ENCODE data around the gene COL6A2. TPM values are rescaled to one million over a fixed set of nuclear protein-coding genes. Genes with fewer than 3 reads are reported as not detected.
"Not testable (repeated sequence)": the region's sequence is repeated elsewhere in the genome, so short reads cannot be mapped to it uniquely, and the experiment has no call there.

Gene COL6A2
- total RNA-seq, 2 donors from 2014 or later: 11.9 to 14.2 TPM

DNA sequence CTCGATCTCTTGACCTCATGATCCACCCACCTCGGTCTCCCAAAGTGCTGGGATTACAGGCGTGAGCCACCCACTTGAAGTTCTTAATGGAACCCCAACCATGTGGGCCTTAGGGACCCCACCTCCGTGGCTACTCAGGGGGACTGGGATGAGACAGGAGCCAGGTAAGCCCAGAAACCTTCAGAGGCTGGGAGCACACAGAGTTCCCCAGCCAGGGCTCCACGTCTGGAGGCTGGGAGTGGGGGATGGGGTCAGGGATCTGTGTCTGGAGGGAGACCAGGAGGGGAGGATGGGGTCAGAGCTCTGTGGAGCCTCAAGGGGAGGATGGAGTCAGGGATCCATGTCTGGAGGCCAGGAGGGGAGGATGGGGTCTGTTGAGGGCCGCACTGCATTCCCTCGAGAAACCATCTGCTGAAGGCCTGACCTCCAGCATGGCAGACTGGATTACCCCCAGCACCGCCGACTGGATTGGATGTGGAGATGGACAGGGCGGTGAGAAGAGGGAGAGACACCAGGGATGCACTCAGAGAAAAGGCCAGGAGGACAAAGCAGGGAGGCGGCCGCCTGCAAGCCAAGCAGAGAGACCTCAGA is 59.6 kb downstream of the COL6A2 start:
- ATAC-seq (no peak), DNase-seq (ENCODE audit: low spot score in 2 of 2) (no peak)
- Mint-ChIP-seq H3K36me3 (no peaks in the 10 kb centered on the region), H3K9me3 (no peaks in the 10 kb centered on the region), H3K27ac (peak overlapping the region in 1 of 2 donors; percentile 72)

- DNase-seq (ENCODE audit: low spot score in 2 of 2): no peak
- no peak for ATAC-seq
- H3K27ac Mint-ChIP-seq: no peak overlapping the region
- H3K9me3 Mint-ChIP-seq: no peaks in the 10 kb centered on the region
- no peaks in the 10 kb centered on the region for H3K36me3 Mint-ChIP-seq
Measured at GRCh38 chr21:46157987-46158451, 60.1 kb downstream of the COL6A2 start.

DNA sequence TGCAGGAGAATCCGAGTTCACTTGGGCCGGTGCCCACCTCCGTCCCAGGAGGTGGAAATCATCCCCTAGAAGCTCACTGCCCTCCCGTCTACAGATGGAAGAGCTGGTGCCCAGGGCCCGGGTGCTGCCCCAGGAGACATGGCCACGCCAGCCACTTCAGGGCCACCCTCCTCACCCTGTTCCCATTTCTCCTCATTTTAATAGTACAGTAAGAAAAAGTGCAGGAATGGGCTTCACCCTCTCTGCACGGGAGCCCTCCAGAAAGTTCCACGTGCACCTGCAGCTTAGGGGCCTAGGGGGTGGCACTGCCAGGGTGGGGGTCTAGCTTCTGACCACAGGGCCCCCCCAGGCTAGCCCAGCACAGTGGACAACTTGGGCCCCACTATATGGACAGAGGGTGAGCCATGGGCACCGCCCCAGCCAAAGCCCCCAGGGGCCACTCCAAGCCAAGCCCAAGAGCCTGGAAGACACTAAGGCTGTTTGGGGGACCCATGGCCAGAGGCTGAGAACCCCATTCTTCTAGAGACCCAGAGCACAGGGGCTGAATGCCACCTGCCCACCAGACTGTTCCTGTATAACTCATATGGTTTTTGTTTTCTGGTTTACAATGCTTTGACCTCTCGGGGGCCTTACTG is 60.9 kb downstream of the COL6A2 start:
- H3K27ac Mint-ChIP-seq: no peak overlapping the region
- no peak for ATAC-seq

GRCh38 chr21:46159390-46159789 is 61.5 kb downstream of the COL6A2 start:
- Mint-ChIP-seq H3K9me3 (no peaks in the 10 kb centered on the region), H3K27ac (no peak overlapping the region), H3K36me3 (no peaks in the 10 kb centered on the region)
- no peak for DNase-seq (ENCODE audit: low spot score in 2 of 2)
- ATAC-seq: no peak

More for the DNA sequence above, 60.9 kb downstream of the COL6A2 start:
- no peaks in the 10 kb centered on the region for H3K9me3 Mint-ChIP-seq
- no peak for DNase-seq (ENCODE audit: low spot score in 2 of 2)
- no peaks in the 10 kb centered on the region for H3K36me3 Mint-ChIP-seq

DNA sequence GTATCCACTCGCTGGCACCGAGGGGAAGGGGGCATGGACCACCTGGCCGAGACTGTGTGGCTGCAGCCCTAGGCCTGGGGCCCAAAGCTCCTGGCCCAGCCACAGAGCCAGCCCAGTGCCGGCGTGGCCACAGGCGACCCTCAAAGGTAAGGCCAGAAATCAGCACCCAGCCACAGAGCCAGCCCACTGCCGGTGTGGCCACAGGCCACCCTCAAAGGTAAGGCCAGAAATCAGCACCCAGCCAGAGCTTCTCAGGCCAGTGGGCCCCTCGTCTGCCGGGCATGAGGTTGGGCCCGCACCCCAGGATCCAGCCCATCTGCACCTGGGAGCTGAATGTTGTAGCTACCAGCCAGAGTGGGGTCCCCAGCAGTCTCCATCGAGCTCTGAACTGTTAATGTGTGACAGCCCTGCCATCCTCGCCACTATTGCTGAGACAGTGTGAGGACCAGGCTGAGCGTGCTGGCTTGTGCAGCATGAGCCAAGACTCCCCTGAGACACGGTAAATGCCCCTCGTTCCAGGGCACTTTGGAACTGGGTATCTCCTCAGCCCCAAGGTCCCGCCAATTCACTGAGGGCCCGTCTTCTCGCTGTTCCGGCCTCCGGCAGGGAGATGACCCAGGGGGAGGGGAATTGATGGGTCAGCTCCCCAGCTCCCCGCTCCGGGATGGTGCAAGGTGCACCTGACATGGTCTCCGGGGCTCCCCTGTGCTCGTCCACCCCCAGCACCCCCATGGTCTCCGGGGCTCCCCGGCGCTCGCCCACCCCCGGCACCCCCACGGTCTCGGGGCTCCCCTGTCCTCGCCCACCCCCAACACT is 62.1 kb downstream of the COL6A2 start:
- H3K9me3 Mint-ChIP-seq: no peaks in the 10 kb centered on the region
- no peaks in the 10 kb centered on the region for H3K36me3 Mint-ChIP-seq
- DNase-seq (ENCODE audit: low spot score in 2 of 2) (no peak), ATAC-seq (peak in 1 of 2 donors; percentile 46)
- peak overlapping the region in 1 of 2 donors; percentile 9 for H3K27ac Mint-ChIP-seq

- DNase-seq (ENCODE audit: low spot score in 2 of 2): no peak
- Mint-ChIP-seq H3K27ac (no peak overlapping the region), H3K36me3 (no peaks in the 10 kb centered on the region), H3K9me3 (no peaks in the 10 kb centered on the region)
- ATAC-seq: no peak
Measured at GRCh38 chr21:46160657-46160906, 62.7 kb downstream of the COL6A2 start.

DNA sequence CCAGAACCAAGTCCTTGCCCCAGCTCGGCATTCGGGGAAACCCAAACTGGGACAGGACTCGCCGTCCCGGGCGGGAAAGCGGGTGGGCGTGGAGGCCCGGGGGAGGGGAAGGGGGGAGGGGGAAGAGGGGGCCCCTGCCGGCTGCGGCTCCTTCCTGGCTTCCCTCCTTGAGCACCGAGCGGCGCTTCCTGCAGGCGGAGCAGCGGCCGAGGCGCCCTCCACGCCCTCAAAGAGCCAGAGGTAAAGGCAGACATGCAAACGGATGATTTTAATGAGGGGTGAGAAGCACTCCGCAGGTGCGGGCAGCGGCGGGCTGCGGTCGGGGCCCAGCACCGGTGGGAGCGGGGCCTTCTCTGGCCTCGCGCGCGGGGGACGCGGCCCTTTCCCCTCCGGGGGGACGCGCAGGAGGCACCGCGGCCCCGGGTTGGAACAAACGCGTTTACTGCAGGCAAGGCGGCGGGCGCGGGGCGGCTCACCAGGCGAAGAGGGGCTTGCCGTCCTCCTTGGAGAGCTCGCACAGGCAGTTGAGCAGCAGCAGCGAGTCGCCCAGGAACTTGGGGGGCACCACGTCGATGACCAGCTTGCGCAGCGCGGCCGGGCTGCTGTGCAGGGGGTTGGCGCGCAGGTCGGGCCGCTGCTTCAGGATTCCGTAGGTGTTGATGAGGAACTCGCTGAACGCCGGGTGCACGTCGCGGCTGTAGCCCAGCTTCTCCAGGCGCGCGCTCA is 63.2 kb downstream of the COL6A2 start:
- Mint-ChIP-seq H3K9me3 (no peaks in the 10 kb centered on the region), H3K36me3 (no peaks in the 10 kb centered on the region), H3K27ac (no peak overlapping the region)
- ATAC-seq: peak in 1 of 2 donors; percentile 65
- no peak for DNase-seq (ENCODE audit: low spot score in 2 of 2)

DNA sequence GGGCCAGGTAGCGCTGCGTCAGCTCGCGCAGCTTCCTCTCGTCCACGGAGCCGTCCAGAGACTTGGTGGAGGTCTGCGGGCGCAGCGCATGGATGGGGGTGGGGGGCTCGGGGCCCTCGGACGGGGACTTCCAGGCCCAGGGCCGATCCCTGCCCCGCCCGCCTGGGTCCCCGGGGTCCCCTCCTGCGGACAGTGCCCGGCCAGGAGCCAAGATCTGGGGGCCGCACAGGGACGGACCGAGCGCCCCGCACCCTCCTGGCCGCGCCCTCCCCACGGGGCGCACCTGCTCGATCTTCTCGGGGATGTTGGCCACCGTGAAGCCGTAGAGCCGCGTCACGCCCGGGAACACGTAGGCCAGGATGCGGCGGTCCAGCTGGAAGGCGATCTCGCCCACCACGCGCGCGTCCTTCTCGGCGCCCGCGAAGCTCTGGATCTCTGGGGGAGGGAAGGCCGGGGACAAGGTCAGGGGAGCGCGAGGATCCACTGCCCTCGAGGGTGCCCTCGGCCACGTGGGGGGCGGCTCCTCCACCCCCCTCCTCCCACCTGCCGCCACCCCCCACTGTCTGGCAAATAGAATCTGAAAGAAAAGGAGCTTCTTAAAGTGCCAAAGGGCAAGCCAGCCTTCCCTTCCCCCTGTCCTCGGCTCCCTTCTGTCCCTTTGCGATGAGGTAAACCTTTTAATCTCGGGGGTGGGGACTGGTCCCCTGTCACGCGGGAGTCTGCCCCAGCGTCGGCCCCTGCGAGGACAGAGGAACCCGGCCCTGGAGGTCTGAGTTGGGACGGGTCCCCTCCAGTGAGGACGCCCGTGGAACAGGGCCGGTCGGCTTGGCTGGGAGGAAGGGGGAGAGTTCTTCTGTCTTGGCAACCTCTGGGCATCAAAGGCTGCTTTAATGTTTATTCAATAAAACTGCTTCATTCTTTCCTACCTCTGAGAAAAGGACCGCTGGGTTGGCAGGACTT is 64.0 kb downstream of the COL6A2 start:
- no peaks in the 10 kb centered on the region for H3K9me3 Mint-ChIP-seq
- DNase-seq (ENCODE audit: low spot score in 2 of 2) (no peak), ATAC-seq (peak in 1 of 2 donors; percentile 18)
- H3K27ac Mint-ChIP-seq: no peak overlapping the region
- H3K36me3 Mint-ChIP-seq: no peaks in the 10 kb centered on the region

DNA sequence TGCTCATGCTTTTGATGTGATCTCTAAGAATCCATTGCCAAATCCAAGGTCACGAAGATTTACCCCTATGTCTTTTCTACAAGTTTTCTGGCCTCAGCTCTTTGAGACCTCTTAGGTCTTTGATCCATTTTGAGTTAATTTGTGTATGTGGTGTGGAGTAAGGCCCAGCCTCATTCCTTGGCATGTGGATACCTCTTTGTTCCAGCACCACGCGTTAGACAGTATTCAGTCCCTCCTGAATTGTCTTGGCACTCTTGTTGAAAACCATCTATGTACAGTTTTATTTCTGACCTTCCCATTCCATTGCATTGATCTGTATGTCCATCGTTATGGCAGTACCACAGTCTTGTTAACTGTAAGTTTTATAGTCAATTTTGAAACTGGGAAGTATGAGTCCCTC is 65.5 kb downstream of the COL6A2 start:
- ATAC-seq (no peak), DNase-seq (ENCODE audit: low spot score in 2 of 2) (no peak)
- H3K9me3 Mint-ChIP-seq: no peaks in the 10 kb centered on the region
- peak overlapping the region in 1 of 2 donors; percentile 38 for H3K27ac Mint-ChIP-seq
- H3K36me3 Mint-ChIP-seq: no peaks in the 10 kb centered on the region

DNA sequence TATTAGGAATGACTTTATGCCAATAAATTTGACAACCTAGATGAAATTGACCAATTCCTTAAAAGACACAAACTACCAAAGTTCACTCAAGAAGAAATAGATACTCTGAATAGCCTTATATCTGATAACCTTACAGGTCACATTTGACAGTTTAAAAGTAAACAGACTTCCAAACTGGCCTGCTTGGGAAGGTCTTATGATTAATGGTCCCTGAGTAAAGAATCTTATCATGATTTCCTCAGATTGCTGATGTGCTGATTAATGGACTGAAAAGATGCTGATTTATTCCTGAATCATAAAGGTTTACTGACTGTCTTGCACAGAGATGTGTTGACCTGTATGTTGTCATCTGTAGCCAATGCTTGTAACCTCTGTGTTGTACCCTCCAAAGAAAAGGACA is 67.2 kb downstream of the COL6A2 start:
- DNase-seq (ENCODE audit: low spot score in 2 of 2): no peak
- Mint-ChIP-seq H3K27ac (no peak overlapping the region), H3K36me3 (no peaks in the 10 kb centered on the region), H3K9me3 (no peaks in the 10 kb centered on the region)
- no peak for ATAC-seq

GRCh38 chr21:46168238-46168637 is 70.3 kb downstream of the COL6A2 start:
- DNase-seq (ENCODE audit: low spot score in 2 of 2) (no peak), ATAC-seq (no peak)
- H3K36me3 Mint-ChIP-seq: peaks cover 0 to under 1% of the 10 kb centered on the region in 2 donors
- no peak overlapping the region for H3K27ac Mint-ChIP-seq
- H3K9me3 Mint-ChIP-seq: no peaks in the 10 kb centered on the region

DNA sequence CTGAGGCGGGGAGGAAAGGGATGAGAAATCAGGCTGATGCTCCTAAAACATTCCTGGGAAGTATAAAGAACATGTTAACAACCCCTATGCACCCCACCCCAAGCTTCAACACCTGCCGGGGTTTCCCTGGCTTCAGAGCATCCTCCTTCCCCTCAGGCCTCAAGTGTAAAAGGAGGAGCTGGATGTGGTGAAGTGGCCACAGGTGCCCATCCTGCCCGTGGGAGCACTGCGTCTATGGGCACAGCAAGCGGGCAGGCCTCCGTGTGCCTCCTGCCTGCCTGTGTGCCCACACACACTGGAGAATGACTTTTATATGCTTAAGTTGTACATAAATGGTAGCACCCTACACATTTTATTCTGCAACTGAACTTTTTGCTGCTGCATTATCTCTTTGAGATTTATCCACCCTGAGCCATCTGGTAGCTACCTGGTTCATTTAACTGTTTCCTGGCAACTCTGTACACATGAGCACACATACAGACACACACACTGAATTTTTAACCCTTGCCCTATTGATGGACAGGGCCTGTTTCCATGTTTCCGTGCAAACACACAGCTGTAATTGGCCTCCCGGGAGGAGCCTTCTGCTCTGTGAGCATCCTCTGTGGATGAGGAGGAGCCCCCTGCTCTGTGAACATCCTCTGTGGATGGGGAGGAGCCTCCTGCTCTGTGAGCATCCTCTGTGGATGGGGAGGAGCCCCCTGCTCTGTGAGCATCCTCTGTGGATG is 70.9 kb downstream of the COL6A2 start:
- ATAC-seq: no peak
- no peak overlapping the region for H3K27ac Mint-ChIP-seq

GRCh38 chr21:46170436-46171193 is 72.7 kb downstream of the COL6A2 start:
- Mint-ChIP-seq H3K27ac (peak overlapping the region; percentile 9 to 53), H3K36me3 (peaks cover 17 to 20% of the 10 kb centered on the region in 2 donors), H3K9me3 (peaks cover 0 to 14% of the 10 kb centered on the region in 2 donors)
- DNase-seq (ENCODE audit: low spot score in 2 of 2); ATAC-seq: not testable (repeated sequence)

More for the DNA sequence above, 70.9 kb downstream of the COL6A2 start:
- Mint-ChIP-seq H3K36me3 (peaks cover 5 to 6% of the 10 kb centered on the region in 2 donors), H3K9me3 (peaks cover 0 to 5% of the 10 kb centered on the region in 2 donors)
- DNase-seq (ENCODE audit: low spot score in 2 of 2): no peak

DNA sequence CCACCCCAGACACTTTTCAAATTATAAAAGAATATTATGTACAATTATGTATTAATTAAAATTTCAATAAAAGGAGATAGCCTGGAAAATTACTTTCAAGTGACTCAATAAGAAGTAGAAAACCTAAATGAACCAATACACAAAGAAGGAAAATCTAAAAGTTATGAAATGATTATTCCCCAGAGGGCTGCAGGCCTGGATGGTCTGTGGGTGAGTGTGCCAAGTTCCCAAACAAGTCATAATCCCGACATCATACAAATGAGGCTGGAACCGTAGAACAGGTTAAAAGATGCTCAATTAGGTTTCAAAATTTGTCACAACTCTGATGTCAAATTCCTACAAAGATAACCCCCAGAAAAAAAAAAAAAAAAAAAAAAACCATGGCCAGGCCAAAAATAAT is 73.7 kb downstream of the COL6A2 start:
- no peak for DNase-seq (ENCODE audit: low spot score in 2 of 2)
- Mint-ChIP-seq H3K9me3 (peaks cover 0 to 21% of the 10 kb centered on the region in 2 donors), H3K36me3 (peaks cover 25 to 27% of the 10 kb centered on the region in 2 donors), H3K27ac (no peak overlapping the region)
- ATAC-seq: no peak

Data from activated naive CD4-positive, alpha-beta T cell treated with anti-CD3 and anti-CD28 coated beads, Interleukin-2, amount 50 U/mL, for 72 hours (primary cell).